Prostate gland (tissue), 2 donors: ENCODE measurements around the gene HRK. TPM values are rescaled to one million over a fixed set of nuclear protein-coding genes. Genes with fewer than 3 reads are reported as not detected.

Source experiments
- DNase-seq: peaks from one replicate; pipeline ENCODE4 v3.0.0-alpha.2; 2019; ENCODE audit warnings: low spot score
- H3K27ac ChIP-seq, 2 donors: fragments of 200-600 bp; sonication (generic); 2 replicates each; pipeline ENCODE4 v1.5.1; 2017 to 2019
- H3K27me3 ChIP-seq: fragments of 200-600 bp; sonication (generic); replicated peaks from 2 replicates; pipeline ENCODE4 v1.5.1; 2019; ENCODE audit not compliant: insufficient read depth
- H3K36me3 ChIP-seq, 2 donors: fragments of 200-600 bp; sonication (generic); 1 replicate in 1 of 2; 2 replicates in 1 of 2; pipeline versions ENCODE4 v1.5.1 to v1.8.1; 2017 to 2019
- H3K4me1 ChIP-seq: fragments of 200-600 bp; sonication (generic); replicated peaks from 2 replicates; pipeline ENCODE4 v1.5.1; 2019
- H3K4me3 ChIP-seq, 2 donors: fragments of 200-600 bp; sonication (generic); 2 replicates each; pipeline ENCODE4 v1.5.1; 2017 to 2019
- H3K9me3 ChIP-seq: fragments of 200-600 bp; sonication (generic); 2 replicates; pipeline ENCODE4 v1.5.1; 2017
- POLR2A ChIP-seq: fragments of 450-650 bp; IDR thresholded peaks from one replicate; pipeline ENCODE4 v1.6.1; 2016; ENCODE audit warnings: antibody characterized with exemption, mild to moderate bottlenecking
- POLR2AphosphoS5 ChIP-seq: sonication (generic); formaldehyde crosslinking; IDR thresholded peaks from one replicate; pipeline ENCODE4 v1.6.1; 2017; ENCODE audit warnings: antibody characterized with exemption
- WGBS: methylation state at CpG from one replicate; pipeline ENCODE4 v1.1.5; 2018; 5-methylcytosine and 5-hydroxymethylcytosine counted together
- intact Hi-C: fragments of 100-400 bp; cut with DNase I; formaldehyde crosslinking; loops from one replicate; pipeline ENCODE4 v1.14.2; 2022
- total RNA-seq, 2 donors: library from RNA; depleted of rRNA; stranded (reverse); fragments of >200 nt; gene quantifications; one replicate each; pipeline ENCODE4 v1.1.0, GENCODE V29; 2016
- TF ChIP-seq, protein P1 (sequence below), 4 experiments: fragments of 200-600 bp in 2 of 4; fragments of 450-650 bp in 2 of 4; sonication (generic) in 2 of 4; IDR thresholded peaks; 1 replicate in 3 of 4; 2 replicates in 1 of 4; pipeline ENCODE4 v1.5.1; 2016 to 2019; ENCODE audit warnings: antibody characterized with exemption in 4 of 4, mild to moderate bottlenecking in 2 of 4, moderate library complexity in 2 of 4

Gene HRK
- total RNA-seq, 2 donors from 2014 or later = 4.9 TPM; not detected in 1

DNA sequence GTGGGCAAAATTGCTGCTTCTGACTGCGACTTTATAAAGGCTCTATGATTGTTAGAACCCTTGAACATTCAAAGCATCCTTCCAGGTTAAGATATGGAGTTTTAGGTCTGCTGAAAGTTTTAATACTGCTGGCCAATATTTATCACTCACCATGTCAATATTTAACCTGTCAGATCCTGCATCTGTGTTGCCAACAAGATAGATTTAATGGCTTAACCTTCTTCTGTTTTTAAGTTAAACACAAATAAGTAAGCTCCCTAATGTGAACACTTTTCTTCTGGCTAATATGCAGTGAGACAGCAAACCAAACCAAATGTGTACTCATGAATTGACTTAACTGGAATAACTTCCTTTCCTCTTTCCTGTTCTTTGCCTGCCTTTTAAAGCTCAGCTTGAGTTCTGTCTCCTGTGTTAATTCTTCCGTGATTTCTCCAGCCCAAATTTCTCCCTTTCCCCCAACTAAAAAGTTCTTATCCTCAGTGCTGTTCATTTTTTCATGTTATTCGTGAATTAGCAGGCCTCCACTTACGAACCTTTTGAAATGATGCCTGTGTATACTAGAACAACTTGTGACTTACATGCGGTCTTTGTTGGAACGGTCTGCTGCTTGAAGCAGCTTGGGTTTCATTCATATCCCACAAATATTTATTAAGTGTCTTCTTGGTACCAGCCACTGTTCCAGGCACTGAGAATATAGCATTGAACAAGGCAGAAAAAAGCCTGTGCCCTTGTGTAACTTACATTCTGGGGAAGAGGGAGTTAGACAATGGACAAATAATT lies 38.7 kb upstream of the HRK start:
- H3K4me3 ChIP-seq = no peak overlapping the region

GRCh38 chr12:116919247-116919661 lies 38.0 kb upstream of the HRK start:
- WGBS = 52% methylated on average over 4 of the region's 4 CpGs
- H3K27ac ChIP-seq = no peak overlapping the region

More for the DNA sequence above, 38.7 kb upstream of the HRK start:
- DNase-seq = peak; percentile 10
- WGBS = 28% methylated on average over 6 of the region's 6 CpGs
- H3K27ac ChIP-seq = no peak overlapping the region
- TF ChIP-seq, protein P1, sequence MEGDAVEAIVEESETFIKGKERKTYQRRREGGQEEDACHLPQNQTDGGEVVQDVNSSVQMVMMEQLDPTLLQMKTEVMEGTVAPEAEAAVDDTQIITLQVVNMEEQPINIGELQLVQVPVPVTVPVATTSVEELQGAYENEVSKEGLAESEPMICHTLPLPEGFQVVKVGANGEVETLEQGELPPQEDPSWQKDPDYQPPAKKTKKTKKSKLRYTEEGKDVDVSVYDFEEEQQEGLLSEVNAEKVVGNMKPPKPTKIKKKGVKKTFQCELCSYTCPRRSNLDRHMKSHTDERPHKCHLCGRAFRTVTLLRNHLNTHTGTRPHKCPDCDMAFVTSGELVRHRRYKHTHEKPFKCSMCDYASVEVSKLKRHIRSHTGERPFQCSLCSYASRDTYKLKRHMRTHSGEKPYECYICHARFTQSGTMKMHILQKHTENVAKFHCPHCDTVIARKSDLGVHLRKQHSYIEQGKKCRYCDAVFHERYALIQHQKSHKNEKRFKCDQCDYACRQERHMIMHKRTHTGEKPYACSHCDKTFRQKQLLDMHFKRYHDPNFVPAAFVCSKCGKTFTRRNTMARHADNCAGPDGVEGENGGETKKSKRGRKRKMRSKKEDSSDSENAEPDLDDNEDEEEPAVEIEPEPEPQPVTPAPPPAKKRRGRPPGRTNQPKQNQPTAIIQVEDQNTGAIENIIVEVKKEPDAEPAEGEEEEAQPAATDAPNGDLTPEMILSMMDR (IDR thresholded peaks at IDR 0.05) = no peak
- TF ChIP-seq POLR2AphosphoS5 = peak; percentile 55
- H3K36me3 ChIP-seq = no peaks in the 10 kb centered on the region
- no peaks in the 10 kb centered on the region for H3K9me3 ChIP-seq
- peaks cover 6% of the 10 kb centered on the region for H3K4me1 ChIP-seq
- intact Hi-C loops = no loop called here
- H3K27me3 ChIP-seq = no peaks in the 10 kb centered on the region

DNA sequence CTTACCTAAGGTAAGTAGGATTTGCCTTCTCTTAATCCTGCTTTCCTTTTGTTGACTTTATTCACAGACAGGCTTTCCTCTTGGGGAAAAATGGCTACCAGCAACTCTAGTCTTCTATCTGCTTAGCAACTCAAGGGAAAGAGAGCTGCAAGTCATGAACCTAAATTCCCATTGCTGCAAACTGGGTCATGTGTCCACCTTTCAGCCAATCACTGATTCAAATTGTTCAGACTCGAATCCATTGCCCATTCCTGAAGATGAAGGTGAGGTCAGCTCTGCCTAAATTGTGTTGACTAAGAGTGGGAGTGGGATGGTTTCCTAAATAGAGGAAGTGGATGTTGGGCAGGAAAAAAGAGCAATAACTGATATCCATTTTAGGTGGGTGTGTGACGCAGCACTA lies 37.2 kb upstream of the HRK start:
- Histone ChIP-seq H3K4me3 (no peak overlapping the region), H3K9me3 (no peaks in the 10 kb centered on the region), H3K27ac (no peak overlapping the region), H3K36me3 (no peaks in the 10 kb centered on the region), H3K27me3 (no peaks in the 10 kb centered on the region), H3K4me1 (peaks cover 6% of the 10 kb centered on the region)
- 96% methylated on average over 2 of the region's 2 CpGs for WGBS
- DNase-seq = no peak
- no peak for TF ChIP-seq POLR2A
- intact Hi-C loops = no loop called here

More at GRCh38 chr12:116919247-116919661, 38.0 kb upstream of the HRK start:
- TF ChIP-seq, protein P1 (IDR thresholded peaks at IDR 0.05) = no peak
- no peak for TF ChIP-seq POLR2AphosphoS5
- no peak for TF ChIP-seq POLR2A
- Histone ChIP-seq H3K4me1 (peaks cover 6% of the 10 kb centered on the region), H3K4me3 (no peak overlapping the region), H3K9me3 (no peaks in the 10 kb centered on the region), H3K27me3 (no peaks in the 10 kb centered on the region), H3K36me3 (no peaks in the 10 kb centered on the region)
- no peak for DNase-seq
- intact Hi-C loops = no loop called here

DNA sequence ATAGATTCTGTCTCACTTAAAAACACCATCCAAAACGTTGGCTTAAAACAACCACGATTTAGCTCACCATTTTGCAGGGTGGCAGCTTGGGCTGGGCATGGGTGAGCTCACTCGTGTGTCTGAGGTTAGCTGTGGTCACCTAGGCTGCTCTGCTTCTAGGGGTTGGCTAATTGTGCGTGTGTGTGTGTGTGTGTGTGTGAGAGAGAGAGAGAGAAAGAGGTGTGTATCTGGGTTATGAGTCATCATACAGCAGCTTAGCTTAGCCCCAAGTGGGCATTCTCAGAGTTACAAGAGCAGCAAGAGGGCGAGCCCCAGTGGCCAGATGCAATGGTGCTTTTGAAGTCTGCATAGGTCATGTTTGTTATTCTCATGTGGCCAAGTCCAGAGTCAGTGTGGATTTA lies 35.5 kb upstream of the HRK start:
- TF ChIP-seq, protein P1 (IDR thresholded peaks at IDR 0.05) = no peak
- TF ChIP-seq POLR2A = no peak
- no peak for TF ChIP-seq POLR2AphosphoS5
- H3K36me3 ChIP-seq = no peaks in the 10 kb centered on the region
- DNase-seq = no peak
- H3K9me3 ChIP-seq = no peaks in the 10 kb centered on the region
- H3K4me1 ChIP-seq = peaks cover 6% of the 10 kb centered on the region
- no peak overlapping the region for H3K27ac ChIP-seq
- intact Hi-C loops = no loop called here
- no peak overlapping the region for H3K4me3 ChIP-seq
- H3K27me3 ChIP-seq = no peaks in the 10 kb centered on the region
- 63% methylated on average over 5 of the region's 5 CpGs for WGBS

GRCh38 chr12:116916122-116916521 lies 34.9 kb upstream of the HRK start:
- TF ChIP-seq POLR2AphosphoS5 = no peak
- Histone ChIP-seq H3K4me1 (peaks cover 6% of the 10 kb centered on the region), H3K27ac (no peak overlapping the region), H3K9me3 (no peaks in the 10 kb centered on the region), H3K36me3 (no peaks in the 10 kb centered on the region), H3K4me3 (no peak overlapping the region), H3K27me3 (no peaks in the 10 kb centered on the region)
- DNase-seq = no peak
- intact Hi-C loops = no loop called here

DNA sequence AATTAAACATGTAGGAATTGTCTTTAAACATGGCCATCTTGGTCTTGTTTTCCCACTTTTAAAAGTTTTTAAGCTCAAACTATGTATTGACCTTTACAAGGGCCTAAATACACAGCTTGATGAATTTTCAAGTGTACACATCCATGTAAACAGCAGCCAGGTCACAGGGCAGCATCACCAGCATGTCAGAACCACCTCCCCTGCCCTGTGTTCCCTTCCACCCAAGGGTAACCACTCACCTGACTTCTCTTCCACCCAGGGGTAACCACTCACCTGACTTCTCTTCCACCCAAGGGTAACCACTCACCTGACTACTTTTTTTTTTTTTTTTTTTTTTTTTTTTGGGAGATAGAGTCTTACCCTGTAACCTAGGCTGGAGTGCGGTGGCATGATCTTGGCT lies 34.1 kb upstream of the HRK start:
- TF ChIP-seq, protein P1 (IDR thresholded peaks at IDR 0.05) = no peak
- TF ChIP-seq POLR2AphosphoS5 (no peak), POLR2A (no peak)
- Histone ChIP-seq H3K36me3 (no peaks in the 10 kb centered on the region), H3K27ac (no peak overlapping the region), H3K9me3 (no peaks in the 10 kb centered on the region), H3K4me1 (peaks cover 6% of the 10 kb centered on the region), H3K27me3 (no peaks in the 10 kb centered on the region), H3K4me3 (no peak overlapping the region)
- DNase-seq = no peak
- intact Hi-C loops = no loop called here
- WGBS = 100% methylated on average over 1 of the region's 1 CpG
